ENCODE results near the gene KIAA0408. TPM values are rescaled to one million over a fixed set of nuclear protein-coding genes. Genes with fewer than 3 reads are reported as not detected.

Gene KIAA0408
- total RNA-seq, 1 experiment from 2014 or later, result 0.22 TPM

DNA sequence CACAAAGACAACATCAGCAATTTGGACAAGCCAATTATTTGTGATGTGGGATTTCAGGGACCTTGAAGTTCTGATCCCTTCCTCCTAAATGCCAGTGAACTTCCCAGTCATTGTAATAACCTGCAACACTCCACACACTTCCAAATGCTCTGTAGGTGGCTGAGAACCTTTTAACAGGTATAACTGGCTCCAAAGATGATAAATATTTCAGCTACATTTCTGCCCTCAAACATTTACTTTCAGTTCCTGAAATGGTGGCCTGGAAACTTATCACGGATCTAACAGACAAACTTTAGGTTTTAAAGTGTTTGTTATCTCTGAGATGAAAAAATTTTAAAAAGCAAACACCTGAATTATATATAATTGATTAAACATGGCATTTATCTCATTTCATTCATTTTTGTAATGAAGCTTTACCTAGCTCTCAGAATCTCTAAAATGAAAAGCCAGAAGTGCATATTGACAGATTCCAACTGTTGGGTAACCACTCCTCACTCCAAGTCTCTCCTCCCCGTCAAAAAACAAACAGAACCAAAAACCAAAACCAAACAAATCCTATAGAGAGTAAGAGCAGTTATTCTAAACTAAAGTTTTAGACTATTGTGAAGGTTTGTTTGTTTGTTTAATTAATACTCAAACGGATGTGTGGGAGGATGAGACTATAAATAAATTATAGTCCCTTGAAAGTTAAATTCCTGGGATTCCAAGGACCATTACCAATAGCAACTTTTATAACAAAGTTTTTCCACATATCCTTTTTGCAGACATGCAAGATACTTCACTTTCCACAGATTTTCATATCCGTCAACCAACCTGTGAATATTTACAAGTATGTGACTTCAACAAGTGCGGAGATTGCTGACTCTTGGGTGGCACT is 12.4 kb upstream of the KIAA0408 start:
- Histone ChIP-seq H3K9me3 (ENCODE audit: low read length) (no peaks in the 10 kb centered on the region), H4K20me1 (ENCODE audit: insufficient read depth, low read depth, low read length) (no peaks in the 10 kb centered on the region), H3K4me3 (ENCODE audit: low read length) (no peak overlapping the region), H3K27ac (ENCODE audit: low read length) (no peak overlapping the region), H3K36me3 (ENCODE audit: insufficient read depth, low read length) (no peaks in the 10 kb centered on the region), H3K79me2 (ENCODE audit: low read length) (no peaks in the 10 kb centered on the region), H3K9ac (ENCODE audit: low read length) (no peak overlapping the region), H3K4me1 (ENCODE audit: low read length) (no peaks in the 10 kb centered on the region), H3K4me2 (ENCODE audit: low read depth, low read length, poor library complexity, severe bottlenecking) (no peak overlapping the region), H3K9me2 (replicated peaks; ENCODE audit: insufficient read depth, low read length) (no peaks in the 10 kb centered on the region), H3K27me3 (ENCODE audit: low read length) (no peaks in the 10 kb centered on the region), H2AFZ (ENCODE audit: low read length) (no peak overlapping the region)
- no peak for DNase-seq

DNA sequence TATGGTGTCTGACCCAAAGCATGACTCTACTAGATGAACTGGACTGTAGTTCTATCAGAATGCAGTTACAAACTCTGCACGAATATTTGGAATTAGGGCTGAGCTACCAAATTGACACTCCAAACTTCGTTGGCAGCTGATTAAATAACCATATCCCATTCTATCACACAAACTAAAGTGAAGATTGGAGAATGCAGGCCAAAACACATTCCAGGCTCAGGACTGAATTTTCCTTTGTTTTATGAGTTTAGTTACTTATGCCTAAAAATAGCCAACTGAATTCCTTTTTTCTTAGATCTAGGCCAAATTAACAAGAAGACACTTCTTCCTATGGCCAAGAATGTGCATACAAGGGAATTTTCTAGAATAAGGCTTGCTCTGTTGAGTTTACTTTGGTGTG is 9.7 kb upstream of the KIAA0408 start:
- no peaks in the 10 kb centered on the region for H3K36me3 ChIP-seq (ENCODE audit: insufficient read depth, low read length)
- no peaks in the 10 kb centered on the region for H3K9me2 ChIP-seq (replicated peaks; ENCODE audit: insufficient read depth, low read length)
- H3K79me2 ChIP-seq (ENCODE audit: low read length), result no peaks in the 10 kb centered on the region
- H4K20me1 ChIP-seq (ENCODE audit: insufficient read depth, low read depth, low read length), result no peaks in the 10 kb centered on the region
- H3K27ac ChIP-seq (ENCODE audit: low read length), result no peak overlapping the region
- no peaks in the 10 kb centered on the region for H3K4me1 ChIP-seq (ENCODE audit: low read length)
- H3K4me2 ChIP-seq (ENCODE audit: low read depth, low read length, poor library complexity, severe bottlenecking), result no peak overlapping the region
- no peak overlapping the region for H3K4me3 ChIP-seq (ENCODE audit: low read length)
- H2AFZ ChIP-seq (ENCODE audit: low read length), result no peak overlapping the region
- no peak overlapping the region for H3K9ac ChIP-seq (ENCODE audit: low read length)
- no peaks in the 10 kb centered on the region for H3K27me3 ChIP-seq (ENCODE audit: low read length)
- H3K9me3 ChIP-seq (ENCODE audit: low read length), result no peaks in the 10 kb centered on the region
- DNase-seq, result no peak

- Histone ChIP-seq H3K9ac (ENCODE audit: low read length) (no peak overlapping the region), H3K27me3 (ENCODE audit: low read length) (no peaks in the 10 kb centered on the region), H3K4me3 (ENCODE audit: low read length) (no peak overlapping the region), H3K4me2 (ENCODE audit: low read depth, low read length, poor library complexity, severe bottlenecking) (no peak overlapping the region), H4K20me1 (ENCODE audit: insufficient read depth, low read depth, low read length) (no peaks in the 10 kb centered on the region), H3K79me2 (ENCODE audit: low read length) (no peaks in the 10 kb centered on the region), H3K9me3 (ENCODE audit: low read length) (no peaks in the 10 kb centered on the region), H2AFZ (ENCODE audit: low read length) (no peak overlapping the region), H3K4me1 (ENCODE audit: low read length) (no peaks in the 10 kb centered on the region), H3K27ac (ENCODE audit: low read length) (no peak overlapping the region), H3K36me3 (ENCODE audit: insufficient read depth, low read length) (no peaks in the 10 kb centered on the region), H3K9me2 (replicated peaks; ENCODE audit: insufficient read depth, low read length) (no peaks in the 10 kb centered on the region)
- DNase-seq, result no peak
Measured at GRCh38 chr6:127466416-127466815, 7.2 kb upstream of the KIAA0408 start.

DNA sequence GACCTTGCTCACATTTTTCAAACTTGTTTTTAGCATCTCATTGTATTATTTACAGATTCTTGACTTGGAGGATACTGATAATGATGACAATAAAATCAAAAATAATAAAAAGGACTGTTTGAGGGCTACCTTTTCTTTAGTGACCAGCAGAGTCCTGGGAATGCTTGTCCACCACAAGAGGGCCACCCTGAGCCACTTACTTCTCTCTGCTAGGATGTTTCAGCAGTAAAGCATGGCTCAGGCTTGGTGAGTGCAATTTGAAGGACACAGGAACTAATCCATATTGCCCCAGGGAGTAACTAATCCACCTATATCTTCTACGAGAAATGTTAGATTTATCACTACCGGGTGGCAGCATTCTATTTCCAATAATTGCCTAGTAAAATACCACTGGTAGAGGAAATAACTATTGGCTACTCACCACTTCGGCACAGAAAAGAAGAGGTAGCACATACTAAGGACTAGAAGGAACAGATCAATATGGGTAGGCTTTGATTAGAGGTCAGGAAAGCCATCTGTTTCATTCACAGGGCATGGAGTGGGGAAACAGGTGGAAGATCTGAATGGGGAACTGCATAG is 5.8 kb upstream of the KIAA0408 start:
- Histone ChIP-seq H3K79me2 (ENCODE audit: low read length) (no peaks in the 10 kb centered on the region), H3K9ac (ENCODE audit: low read length) (no peak overlapping the region), H3K27ac (ENCODE audit: low read length) (no peak overlapping the region), H4K20me1 (ENCODE audit: insufficient read depth, low read depth, low read length) (no peaks in the 10 kb centered on the region), H3K4me3 (ENCODE audit: low read length) (no peak overlapping the region), H3K9me3 (ENCODE audit: low read length) (no peaks in the 10 kb centered on the region), H3K4me1 (ENCODE audit: low read length) (no peaks in the 10 kb centered on the region), H3K9me2 (replicated peaks; ENCODE audit: insufficient read depth, low read length) (no peaks in the 10 kb centered on the region), H3K4me2 (ENCODE audit: low read depth, low read length, poor library complexity, severe bottlenecking) (no peak overlapping the region), H3K36me3 (ENCODE audit: insufficient read depth, low read length) (no peaks in the 10 kb centered on the region), H3K27me3 (ENCODE audit: low read length) (no peaks in the 10 kb centered on the region), H2AFZ (ENCODE audit: low read length) (no peak overlapping the region)
- peak; percentile 74 for DNase-seq

- Histone ChIP-seq H3K27ac (ENCODE audit: low read length) (no peak overlapping the region), H3K9me2 (replicated peaks; ENCODE audit: insufficient read depth, low read length) (no peaks in the 10 kb centered on the region), H2AFZ (ENCODE audit: low read length) (no peak overlapping the region), H4K20me1 (ENCODE audit: insufficient read depth, low read depth, low read length) (no peaks in the 10 kb centered on the region), H3K9ac (ENCODE audit: low read length) (no peak overlapping the region), H3K4me2 (ENCODE audit: low read depth, low read length, poor library complexity, severe bottlenecking) (no peak overlapping the region), H3K9me3 (ENCODE audit: low read length) (no peaks in the 10 kb centered on the region), H3K4me3 (ENCODE audit: low read length) (no peak overlapping the region), H3K4me1 (ENCODE audit: low read length) (no peaks in the 10 kb centered on the region), H3K36me3 (ENCODE audit: insufficient read depth, low read length) (no peaks in the 10 kb centered on the region), H3K79me2 (ENCODE audit: low read length) (no peaks in the 10 kb centered on the region), H3K27me3 (ENCODE audit: low read length) (no peaks in the 10 kb centered on the region)
- DNase-seq, result no peak
Measured at GRCh38 chr6:127464161-127464880, 5.1 kb upstream of the KIAA0408 start.

GRCh38 chr6:127463056-127463455 is 3.9 kb upstream of the KIAA0408 start:
- DNase-seq, result no peak

DNA sequence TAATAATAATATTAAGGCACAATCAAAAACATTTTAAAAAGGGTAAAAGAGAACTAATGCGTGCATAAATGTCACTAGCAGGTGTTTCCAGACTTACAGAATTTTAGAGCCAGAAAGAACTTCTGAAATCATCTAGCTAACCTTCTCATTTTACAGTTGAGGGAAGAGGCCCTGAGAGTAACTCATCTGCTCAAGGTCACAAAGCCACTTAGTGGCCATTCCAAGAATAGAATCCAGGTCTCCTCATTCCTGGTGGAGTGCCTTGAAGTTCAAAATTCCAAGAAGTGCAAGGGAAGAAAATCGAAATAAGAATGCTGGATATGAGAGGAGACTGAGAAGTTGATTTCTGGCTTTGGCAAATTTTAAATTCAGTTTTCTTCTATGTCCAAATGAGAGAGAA is 3.2 kb upstream of the KIAA0408 start:
- no peaks in the 10 kb centered on the region for H3K9me3 ChIP-seq (ENCODE audit: low read length)
- H3K27ac ChIP-seq (ENCODE audit: low read length), result no peak overlapping the region
- H3K27me3 ChIP-seq (ENCODE audit: low read length), result no peaks in the 10 kb centered on the region
- no peaks in the 10 kb centered on the region for H4K20me1 ChIP-seq (ENCODE audit: insufficient read depth, low read depth, low read length)
- H3K9ac ChIP-seq (ENCODE audit: low read length), result no peak overlapping the region
- no peak for DNase-seq
- H3K79me2 ChIP-seq (ENCODE audit: low read length), result no peaks in the 10 kb centered on the region
- H3K4me1 ChIP-seq (ENCODE audit: low read length), result no peaks in the 10 kb centered on the region
- no peak overlapping the region for H3K4me3 ChIP-seq (ENCODE audit: low read length)
- H2AFZ ChIP-seq (ENCODE audit: low read length), result no peak overlapping the region
- no peaks in the 10 kb centered on the region for H3K36me3 ChIP-seq (ENCODE audit: insufficient read depth, low read length)
- H3K9me2 ChIP-seq (replicated peaks; ENCODE audit: insufficient read depth, low read length), result no peaks in the 10 kb centered on the region
- no peak overlapping the region for H3K4me2 ChIP-seq (ENCODE audit: low read depth, low read length, poor library complexity, severe bottlenecking)

More at GRCh38 chr6:127463056-127463455, 3.9 kb upstream of the KIAA0408 start:
- Histone ChIP-seq H3K4me3 (ENCODE audit: low read length) (no peak overlapping the region), H3K9me2 (replicated peaks; ENCODE audit: insufficient read depth, low read length) (no peaks in the 10 kb centered on the region), H3K9me3 (ENCODE audit: low read length) (no peaks in the 10 kb centered on the region), H3K27ac (ENCODE audit: low read length) (no peak overlapping the region), H3K79me2 (ENCODE audit: low read length) (no peaks in the 10 kb centered on the region), H2AFZ (ENCODE audit: low read length) (no peak overlapping the region), H4K20me1 (ENCODE audit: insufficient read depth, low read depth, low read length) (no peaks in the 10 kb centered on the region), H3K4me1 (ENCODE audit: low read length) (no peaks in the 10 kb centered on the region), H3K27me3 (ENCODE audit: low read length) (no peaks in the 10 kb centered on the region), H3K4me2 (ENCODE audit: low read depth, low read length, poor library complexity, severe bottlenecking) (no peak overlapping the region), H3K36me3 (ENCODE audit: insufficient read depth, low read length) (no peaks in the 10 kb centered on the region), H3K9ac (ENCODE audit: low read length) (no peak overlapping the region)

DNA sequence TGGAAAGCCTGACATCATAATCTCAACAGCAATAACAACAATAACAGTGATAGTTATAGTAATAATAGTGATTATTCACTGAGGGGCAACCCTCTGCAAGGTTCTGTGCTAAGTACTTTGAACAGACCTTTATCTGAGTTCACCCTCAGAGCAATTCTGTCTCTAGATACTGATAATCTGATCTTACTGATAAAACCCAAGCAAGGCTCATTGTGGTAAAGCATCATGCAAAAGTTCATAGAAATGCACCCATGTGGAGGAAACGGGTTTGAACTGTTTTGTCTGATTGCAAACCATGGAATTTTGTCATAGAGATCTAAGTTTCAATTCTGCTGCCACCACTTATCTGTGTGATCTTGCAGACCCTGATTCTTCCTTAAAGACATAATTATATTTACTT is 1.3 kb upstream of the KIAA0408 start:
- H3K9ac ChIP-seq (ENCODE audit: low read length), result no peak overlapping the region
- no peaks in the 10 kb centered on the region for H3K4me1 ChIP-seq (ENCODE audit: low read length)
- H3K79me2 ChIP-seq (ENCODE audit: low read length), result no peaks in the 10 kb centered on the region
- no peaks in the 10 kb centered on the region for H3K36me3 ChIP-seq (ENCODE audit: insufficient read depth, low read length)
- no peak for DNase-seq
- no peaks in the 10 kb centered on the region for H4K20me1 ChIP-seq (ENCODE audit: insufficient read depth, low read depth, low read length)
- H3K9me2 ChIP-seq (replicated peaks; ENCODE audit: insufficient read depth, low read length), result no peaks in the 10 kb centered on the region
- no peak overlapping the region for H3K4me3 ChIP-seq (ENCODE audit: low read length)
- no peaks in the 10 kb centered on the region for H3K27me3 ChIP-seq (ENCODE audit: low read length)
- H3K4me2 ChIP-seq (ENCODE audit: low read depth, low read length, poor library complexity, severe bottlenecking), result no peak overlapping the region
- H2AFZ ChIP-seq (ENCODE audit: low read length), result no peak overlapping the region
- H3K27ac ChIP-seq (ENCODE audit: low read length), result no peak overlapping the region
- H3K9me3 ChIP-seq (ENCODE audit: low read length), result no peaks in the 10 kb centered on the region

Measured in Karpas-422 (cell line).